ENCODE results near the gene PLTP.
"Not testable (repeated sequence)": the region's sequence is repeated elsewhere in the genome, so short reads cannot be mapped to it uniquely, and the experiment has no call there.

The PLTP gene

DNA sequence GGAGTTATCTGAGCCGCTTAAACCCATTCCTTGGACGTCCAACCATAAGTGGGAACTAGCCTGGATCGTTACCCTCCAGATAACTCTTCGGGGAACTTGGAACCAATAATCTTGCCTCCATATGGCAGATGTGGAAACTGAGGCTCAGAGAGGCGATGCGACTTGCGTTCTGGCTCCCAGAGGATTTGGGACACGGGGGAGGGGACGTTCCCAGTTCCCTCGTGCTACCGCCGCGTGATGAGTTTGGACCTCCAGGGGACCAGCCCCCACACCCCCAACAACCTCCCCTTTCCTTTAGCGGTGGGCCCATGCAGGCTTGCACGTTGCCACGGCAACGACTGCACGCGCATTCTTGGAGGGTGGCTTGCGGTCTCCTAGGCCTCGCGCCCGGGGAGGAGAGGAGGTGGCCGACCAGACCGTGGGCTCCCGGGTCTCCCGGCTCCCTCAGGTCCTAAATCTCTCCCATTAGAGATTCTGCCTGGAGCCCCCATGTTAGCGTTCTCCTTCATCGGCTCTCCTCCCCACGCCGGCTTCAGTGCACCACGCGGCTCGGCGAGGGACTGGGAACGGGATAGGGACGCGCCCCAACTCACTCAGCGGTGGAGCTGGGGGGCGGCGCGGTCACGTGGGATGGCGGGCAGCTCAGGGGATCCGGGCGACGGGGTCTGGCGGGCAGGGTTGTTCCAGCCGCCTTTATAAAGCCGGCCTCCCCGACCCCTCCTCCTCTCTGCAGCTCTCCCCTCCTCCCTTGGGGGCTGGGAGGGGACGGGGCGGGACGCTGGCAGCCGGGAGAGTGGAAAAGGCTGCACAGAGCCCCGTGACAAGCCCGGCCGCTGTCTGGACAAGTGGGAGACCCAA lies at the start of gene PLTP:
TSS of gene PLTP (minus strand) at position 670 of the 858 bp plus-strand sequence. CDS start 703 bp downstream, outside the sequence.
- DNase-seq: peak; percentile 48

GRCh38 chr20:45959956-45960630 lies 48.1 kb upstream of the PLTP start:
- DNase-seq: no peak

DNA sequence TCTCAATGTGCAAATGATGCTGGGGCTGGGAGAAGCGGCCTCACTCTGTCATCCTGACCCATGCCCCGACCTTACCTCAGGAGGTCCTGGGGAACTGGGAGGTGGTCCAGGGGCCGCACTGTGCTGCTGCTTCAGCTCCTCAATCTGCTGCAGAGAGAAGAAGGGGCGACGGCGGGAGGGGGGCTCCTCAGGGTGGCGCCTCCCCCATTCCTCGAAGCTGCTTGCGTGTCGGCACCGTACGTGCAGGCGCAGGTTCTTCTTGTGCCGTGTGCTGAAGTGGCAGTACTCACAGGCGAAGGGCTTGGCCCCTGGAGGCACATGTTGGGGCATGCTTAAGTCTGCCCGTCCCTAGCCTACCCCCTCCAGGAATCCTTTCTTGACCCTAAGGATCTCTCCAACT lies 47.2 kb upstream of the PLTP start:
- DNase-seq: no peak

- DNase-seq: no peak
These were observed 46.6 kb upstream of the PLTP start for GRCh38 chr20:45958593-45958992.

GRCh38 chr20:45957021-45957941 lies 45.3 kb upstream of the PLTP start:
- no peak for DNase-seq

DNA sequence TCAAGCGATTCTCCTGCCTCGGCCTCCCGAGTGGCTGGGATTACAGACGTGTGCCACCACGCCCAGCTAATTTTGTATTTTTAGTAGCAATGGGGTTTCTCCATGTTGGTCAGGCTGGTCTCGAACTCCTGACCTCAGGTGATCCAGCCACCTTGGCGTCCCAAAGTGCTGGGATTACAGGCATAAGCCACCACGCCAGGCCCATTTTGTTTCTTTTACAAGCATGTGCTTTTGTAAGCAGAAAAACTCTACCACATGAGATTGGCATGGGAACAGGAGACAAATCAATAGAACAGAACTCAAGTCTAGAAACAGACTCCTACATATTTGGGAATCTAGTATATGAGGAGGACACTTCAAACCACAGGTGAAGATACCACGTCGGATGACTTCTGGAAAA lies 44.4 kb upstream of the PLTP start:
- DNase-seq: not testable (repeated sequence)

DNA sequence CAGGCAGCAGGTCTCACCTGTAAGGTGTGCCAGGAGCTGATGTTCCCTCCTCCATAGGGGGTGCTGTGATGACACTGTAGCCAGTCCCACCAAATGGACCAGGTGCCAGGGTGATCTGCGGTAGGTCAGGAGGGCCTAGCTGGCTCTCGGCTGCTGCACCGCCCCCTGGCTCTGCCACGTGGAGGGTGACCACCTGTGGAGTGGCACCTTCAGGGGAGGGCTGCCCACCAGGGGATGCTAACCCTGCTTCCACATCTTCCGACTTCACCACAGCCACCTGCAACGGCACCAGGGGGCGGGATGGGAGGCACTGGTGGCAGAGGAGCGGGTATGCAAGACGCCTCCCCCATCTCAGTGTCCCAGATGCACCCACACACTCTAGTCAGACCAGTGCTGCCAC lies 41.7 kb upstream of the PLTP start:
- DNase-seq: no peak

DNA sequence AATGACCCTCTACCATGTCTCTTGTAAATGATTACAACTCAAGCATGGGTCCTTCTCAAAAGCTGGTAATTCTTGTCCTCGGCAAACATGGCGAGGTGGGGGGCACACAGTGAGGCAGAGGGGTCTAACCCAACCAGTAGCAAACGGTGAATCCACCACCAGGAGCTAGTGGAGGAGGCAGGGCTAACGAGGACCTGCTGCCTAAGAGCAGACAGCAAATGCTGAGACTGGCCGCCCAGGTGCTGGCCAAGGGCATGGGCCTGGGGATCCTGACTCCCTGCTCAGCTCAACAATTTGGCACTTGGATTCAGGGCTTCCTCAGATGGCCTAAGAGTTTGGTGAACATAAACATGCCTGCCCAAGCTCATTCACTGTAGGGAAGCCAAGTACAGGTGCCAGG lies 40.9 kb upstream of the PLTP start:
- no peak for DNase-seq

DNA sequence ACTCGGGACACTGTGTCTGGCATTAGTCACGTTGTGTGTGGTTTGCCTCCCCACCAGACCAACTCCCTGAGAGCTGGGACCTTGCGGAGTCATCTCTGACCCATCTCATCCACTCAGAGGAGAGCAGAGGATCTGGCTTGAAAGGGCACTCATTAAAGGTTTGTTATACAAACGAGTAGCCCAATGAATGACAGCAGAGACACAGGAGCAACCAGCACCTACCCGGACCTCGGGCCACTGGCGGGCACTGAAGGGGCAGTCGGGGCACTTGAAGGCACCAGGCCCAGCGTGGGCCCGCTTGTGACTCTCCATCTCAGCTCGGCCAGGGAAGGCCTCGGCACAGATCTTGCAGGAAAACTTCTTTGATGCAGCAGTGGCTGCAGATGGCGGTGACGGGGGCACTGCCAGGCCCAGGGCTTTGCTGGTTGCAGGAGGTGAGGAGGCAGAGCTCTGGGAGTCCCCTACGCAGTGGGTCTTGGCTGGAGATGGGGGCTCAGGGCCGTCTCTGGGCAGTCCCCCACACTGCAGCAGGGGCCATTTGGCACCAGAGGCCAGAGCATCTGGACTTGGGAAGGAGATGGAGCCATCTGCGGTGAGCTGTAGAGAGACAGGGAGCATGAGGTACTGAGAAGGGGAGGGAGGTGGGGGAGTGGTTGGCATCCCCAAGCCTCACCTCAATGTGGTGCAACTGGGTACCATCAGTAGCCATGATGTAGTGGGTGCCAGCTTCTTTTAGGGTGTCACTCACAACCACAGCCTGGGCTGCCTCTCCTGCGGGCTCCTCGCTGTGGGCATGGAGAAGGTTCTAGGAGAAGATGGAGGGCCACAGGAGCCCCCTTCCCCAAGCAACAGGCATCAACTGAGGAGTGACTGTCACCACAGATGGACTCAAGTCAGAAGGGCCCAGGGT lies 40.2 kb upstream of the PLTP start:
- no peak for DNase-seq

GRCh38 chr20:45950330-45950646 lies 38.3 kb upstream of the PLTP start:
- no peak for DNase-seq

DNA sequence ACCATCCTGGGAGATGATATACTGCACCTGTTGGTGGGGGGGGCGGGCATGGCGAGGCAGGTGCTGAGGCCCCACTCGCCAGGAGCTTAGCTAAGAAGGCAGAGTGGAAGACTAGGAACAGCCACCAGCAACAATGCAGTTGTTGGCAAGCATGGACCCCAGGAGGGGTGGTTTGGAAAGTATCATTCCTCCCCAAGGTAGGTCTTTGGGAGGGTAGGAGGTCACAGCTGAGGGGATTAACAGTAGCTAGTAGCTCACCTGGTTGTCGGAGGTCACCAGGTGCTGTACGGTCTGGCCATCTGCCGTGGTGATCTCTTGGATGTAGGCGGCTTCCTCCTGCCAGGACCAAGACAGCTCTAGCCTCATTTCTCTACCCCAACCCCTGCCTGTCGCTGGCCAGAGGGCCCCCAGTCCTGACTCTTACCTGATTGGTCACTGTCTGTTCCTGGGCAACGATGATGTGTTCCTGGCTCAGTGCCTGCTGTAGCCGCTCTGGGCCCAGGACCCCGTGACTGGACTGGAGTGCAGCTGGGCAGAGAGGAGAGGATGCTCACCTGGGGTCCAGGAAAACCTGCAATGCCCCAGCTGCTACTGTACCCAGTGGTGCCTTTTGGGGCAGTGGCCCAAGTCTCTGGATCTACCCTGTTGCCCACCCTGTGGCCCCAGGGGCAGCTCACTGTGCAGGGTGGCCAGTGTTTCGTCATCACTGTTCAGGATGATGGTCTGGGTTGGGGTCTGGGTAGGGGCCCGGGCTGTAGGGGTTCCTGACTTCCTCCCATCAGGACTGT lies 37.8 kb upstream of the PLTP start:
- DNase-seq: no peak

DNA sequence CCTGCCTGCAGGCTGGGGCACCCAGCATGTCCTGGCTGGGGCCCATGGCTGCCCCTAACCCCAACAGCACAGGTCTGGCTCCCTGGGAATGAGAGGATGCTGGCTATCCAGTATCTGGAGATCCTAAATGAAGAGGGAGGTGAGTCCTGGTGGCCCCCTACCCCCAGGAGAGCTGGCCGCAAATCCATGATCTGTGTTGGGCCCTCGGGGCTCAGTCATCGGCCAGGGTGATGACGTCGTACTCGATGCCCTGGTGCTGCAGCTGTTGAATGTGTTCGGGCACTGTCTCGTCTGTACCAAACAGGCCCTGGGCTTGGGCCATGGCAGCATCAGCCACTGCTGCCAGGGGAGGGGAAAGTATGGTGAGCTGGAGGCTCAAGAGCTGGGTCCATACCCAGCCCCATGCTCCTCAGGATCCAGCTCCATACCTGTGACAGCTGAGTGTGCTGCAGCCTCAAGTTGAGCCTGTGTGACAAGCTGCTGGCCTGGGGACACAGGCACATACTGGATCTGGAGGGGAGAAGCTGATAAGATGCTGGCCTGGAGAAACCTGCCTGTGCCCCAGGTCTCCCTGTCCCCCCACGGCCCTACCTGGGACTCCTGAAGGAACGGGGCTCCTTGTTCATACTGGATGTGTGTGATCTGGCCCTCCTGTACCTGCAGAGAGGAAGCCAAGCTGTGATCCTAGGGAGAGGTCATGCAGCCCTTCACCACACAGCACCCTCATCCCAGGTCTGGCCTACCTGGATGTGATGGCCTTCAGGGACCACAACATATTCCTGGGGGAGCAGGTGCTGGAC lies 37.0 kb upstream of the PLTP start:
- no peak for DNase-seq

DNA sequence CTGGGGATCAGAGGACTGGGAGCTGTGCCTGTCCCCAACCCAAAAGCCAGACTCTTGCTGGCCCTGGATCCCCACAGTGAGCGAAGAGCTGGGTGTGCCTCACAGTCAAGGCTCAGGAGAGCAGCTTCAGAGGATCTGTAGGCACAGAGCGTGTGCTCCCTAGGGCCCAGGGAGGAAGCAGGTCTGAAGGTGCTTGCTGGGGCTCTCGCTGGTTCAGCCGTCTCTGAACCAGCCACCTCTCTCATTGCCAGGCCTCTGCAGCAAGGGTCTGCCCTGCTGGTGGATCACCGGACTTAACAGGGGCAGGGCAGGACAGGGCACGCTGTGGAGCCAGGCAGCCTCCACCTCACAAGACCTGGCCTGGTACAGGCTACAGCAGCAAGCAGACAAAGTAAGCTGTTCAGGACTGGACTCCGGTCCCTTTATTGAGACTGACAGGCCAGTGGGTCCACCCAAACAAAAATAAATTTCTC lies 36.3 kb upstream of the PLTP start:
- no peak for DNase-seq

DNA sequence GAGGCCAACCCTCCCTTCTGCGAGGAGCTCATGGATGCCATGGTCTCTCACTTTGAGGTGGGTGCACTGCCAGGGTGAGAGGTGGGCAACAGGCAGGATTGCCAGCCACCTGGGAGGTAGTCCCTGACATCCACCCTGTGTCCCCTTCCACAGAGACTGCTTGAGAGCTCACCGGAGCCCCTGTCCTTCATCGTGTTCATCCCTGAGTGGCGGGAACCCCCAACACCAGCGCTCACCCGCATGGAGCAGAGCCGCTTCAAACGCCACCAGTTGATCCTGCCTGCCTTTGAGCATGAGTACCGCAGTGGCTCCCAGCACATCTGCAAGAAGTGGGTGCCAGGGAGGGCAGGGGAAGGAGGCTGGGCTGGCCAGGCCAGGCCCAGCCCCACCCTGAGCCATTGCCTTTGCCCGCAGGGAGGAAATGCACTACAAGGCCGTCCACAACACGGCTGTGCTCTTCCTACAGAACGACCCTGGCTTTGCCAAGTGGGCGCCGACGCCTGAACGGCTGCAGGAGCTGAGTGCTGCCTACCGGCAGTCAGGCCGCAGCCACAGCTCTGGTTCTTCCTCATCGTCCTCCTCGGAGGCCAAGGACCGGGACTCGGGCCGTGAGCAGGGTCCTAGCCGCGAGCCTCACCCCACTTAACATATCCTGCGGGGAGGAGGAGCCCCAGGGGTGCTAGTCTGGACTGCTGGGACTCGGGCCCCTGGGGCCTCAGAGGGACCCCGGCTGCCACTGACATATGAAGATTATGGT lies 35.3 kb upstream of the PLTP start:
- DNase-seq: no peak

DNA sequence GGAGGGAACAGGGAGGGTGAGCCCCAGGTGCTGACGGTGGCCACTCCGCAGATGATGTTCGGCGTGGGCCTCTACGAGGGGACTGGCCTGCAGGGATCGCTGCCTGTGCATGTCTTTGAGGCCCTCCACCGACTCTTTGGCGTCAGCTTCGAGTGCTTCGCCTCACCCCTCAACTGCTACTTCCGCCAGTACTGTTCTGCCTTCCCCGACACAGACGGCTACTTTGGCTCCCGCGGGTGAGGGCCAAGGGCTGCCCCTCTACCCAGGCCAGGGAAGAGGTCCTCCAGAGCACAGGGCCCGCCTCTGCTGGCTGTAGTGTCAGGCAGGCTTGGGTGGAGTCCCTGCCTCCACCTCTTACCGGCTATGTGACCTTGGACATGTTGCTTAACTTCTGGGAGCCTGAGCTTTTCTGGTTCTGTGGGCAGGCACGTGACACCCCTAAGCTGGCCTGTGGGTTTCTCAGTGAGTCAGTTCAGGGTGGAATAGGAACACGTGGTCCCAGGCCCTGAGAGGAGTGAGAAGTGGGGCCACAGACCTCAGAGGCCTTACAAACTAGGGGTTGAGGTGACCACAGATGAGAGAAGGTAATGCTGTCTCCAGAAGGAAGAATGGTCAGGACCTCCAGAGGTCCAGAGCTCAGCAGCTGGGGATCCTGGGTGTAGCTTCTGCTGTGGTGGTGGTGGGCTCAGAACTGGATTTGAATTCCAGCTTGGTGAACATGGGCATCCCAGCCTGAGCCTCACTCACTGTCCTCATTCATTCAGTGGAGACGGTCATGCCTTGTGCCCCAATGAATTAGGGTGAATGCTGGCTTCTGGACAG lies 34.4 kb upstream of the PLTP start:
- no peak for DNase-seq

DNA sequence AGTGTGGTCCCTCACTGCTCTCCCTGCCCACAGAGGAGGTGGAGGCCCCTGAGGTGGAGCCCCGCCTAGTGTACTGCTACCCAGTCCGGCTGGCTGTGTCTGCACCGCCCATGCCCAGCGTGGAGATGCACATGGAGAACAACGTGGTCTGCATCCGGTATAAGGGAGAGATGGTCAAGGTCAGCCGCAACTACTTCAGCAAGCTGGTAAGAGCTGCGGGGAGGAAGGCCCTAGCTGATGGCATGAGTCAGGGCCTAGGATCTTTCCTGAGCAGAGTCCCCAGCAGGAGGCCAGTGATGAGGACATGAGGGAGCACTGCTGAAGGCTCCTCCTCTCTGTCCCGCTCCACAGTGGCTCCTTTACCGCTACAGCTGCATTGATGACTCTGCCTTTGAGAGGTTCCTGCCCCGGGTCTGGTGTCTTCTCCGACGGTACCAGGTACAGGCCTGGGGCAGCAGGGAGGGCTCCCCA lies 33.8 kb upstream of the PLTP start:
- no peak for DNase-seq

GRCh38 chr20:45944965-45945677 lies 33.2 kb upstream of the PLTP start:
- no peak for DNase-seq
